ENCODE results near the gene SIL1.
"Not testable (repeated sequence)": the region's sequence is repeated elsewhere in the genome, so short reads cannot be mapped to it uniquely, and the experiment has no call there.

Gene SIL1

DNA sequence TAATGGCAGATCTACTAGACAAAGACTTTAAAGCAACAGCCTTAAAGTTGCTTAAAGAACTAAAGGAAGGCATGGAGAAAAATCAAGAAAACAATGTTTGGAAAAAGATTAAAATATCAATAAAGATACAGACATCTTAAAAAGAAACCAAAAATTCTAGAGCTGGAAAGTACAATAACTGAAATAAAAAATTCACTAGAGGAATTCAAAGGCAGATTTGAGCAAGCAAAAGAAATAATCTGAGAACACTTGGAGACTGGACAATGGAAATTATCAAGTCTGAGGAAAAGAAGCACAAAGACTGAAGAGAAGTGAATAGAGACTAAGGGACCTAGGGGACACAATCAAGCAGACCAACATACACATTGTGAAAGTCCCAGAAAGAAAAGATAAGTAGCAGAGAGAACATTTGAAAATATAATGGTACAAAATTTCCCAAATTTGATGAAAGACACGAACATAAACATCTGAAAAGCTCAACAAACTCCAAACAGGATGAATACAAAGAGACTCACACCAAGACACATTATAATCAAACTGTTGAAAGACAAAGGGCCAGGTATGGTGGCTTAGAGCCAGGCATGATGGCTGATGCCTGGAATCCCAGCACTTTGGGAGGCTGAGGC lies 26.3 kb downstream of the SIL1 start:
- DNase-seq: no peak

DNA sequence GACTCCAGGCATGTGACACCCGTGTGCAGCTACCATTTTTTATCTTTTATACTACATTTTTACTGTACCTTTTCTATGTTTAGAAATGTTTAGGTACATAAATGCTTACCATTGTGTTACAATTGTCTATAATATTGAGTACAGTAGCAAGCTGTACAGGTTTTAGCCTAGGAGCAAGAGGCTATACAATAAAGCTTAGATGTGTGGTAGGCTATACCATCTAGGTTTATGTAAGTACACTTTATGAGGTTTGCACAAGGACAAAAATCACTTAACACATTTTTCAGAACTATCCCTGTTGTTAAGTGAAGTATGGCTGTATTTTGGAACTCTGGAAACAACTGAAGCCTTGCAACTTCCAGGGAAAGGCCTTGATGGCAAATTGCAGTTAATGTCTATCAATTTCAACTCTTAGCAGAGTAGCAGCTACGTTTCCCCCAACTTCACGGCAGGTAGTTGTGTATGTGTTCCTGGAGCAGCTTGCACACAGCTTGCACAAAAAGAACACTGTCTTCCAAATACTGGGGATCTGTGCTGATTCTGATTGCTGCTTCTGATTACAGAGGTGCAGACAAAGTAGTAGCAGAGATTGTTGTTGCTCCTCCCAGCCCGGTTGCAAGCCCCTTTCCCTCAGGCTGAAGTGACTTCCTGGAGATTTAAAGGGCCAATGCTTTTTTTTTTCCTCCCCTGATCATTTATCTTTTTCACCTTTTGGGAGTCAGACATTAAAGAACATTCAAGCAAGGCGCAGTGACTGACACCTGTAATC lies 30.0 kb downstream of the SIL1 start:
- no peak for DNase-seq

DNA sequence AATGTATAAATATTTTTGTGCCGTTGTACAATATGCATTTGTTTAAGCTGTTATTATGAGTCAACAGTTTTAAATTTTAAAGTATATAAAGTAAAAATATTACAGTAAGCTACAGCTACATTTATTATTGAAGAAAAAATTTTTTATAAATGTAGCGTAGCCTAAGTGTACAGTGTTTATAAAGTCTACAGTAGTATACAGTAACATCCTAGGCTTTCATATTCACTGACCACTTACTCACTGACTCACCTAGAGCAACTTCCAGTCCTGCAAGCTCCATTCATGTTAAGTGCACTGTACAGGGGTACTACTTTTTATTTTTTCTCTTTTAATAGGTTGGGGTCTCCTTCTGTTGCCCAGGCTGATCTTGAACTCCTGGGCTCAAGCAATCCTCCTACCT lies 30.6 kb downstream of the SIL1 start:
- no peak for DNase-seq

DNA sequence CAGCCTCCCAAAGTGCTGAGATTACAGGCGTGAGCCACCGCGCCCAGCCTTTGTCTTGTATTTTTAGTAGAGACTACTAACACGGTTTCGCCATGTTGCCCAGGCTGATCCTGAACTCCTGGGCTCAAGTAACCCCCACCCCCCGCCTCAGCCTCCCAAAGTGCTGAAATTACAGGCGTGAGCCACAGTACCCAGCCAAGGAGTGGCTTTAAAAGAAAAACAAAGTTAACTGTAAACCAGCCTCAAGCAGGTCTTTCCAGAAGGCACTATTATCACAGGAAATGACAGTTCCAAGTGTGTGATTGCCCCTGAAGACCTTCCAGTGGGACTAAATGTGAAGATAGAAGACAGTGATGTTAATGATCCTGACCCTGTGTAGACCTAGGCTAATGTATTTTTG lies 31.1 kb downstream of the SIL1 start:
- no peak for DNase-seq

DNA sequence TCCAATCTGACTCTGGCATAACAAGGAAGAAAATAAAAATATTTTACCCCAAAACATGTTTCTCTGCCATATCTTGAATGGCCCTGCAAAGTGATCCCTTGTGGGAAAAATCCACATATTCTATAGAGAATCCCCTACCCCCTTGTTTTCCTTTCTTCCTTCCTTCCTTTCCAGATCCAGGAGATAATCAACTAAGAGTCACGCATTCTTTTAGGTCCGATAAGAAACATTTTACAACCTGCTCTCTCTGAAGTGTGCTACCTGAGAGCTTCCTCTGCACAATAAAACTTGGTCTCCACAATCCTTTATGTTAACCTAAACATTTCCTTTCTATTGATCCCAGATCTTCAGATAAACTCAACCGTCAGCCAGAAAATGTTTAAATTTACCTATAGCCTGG lies 33.3 kb downstream of the SIL1 start:
- DNase-seq: not testable (repeated sequence)

DNA sequence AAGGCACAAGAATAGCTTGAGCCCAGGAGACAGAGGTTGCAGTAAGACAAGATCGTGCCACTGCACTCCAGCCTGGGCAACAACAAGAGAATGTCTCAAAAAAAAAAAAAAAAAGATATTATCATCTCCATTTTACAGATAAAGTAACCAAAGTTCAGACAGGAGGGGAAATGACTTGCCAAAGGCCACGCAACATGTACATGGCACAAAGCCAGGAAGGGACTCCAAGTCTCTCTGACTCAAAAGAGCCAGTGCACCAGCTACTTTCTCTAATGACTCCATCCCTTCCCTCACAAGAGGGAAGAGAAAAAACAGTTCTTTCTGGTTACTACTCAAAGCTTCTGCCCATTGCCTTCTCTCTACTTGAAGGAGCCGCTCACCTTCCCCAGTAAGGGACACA lies 34.1 kb downstream of the SIL1 start:
- DNase-seq: no peak

DNA sequence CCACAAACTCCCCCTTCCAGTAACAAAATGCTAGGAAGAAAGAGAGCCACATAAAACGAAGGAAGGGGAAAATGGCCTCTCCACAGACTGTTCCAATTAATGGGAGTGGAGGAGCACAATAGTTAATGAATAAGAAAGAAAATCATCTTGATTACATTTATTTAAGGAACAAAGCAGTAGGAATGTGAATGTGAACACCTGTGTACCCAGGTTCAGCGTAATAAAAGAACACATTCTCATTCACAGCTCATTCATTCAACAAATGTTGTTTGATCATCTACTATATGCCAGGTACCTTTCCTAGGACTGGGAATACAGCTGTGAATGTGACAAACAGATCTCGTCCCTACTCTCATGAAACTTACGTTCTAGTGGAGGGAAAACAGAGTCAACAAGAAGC lies 35.7 kb downstream of the SIL1 start:
- DNase-seq: no peak

DNA sequence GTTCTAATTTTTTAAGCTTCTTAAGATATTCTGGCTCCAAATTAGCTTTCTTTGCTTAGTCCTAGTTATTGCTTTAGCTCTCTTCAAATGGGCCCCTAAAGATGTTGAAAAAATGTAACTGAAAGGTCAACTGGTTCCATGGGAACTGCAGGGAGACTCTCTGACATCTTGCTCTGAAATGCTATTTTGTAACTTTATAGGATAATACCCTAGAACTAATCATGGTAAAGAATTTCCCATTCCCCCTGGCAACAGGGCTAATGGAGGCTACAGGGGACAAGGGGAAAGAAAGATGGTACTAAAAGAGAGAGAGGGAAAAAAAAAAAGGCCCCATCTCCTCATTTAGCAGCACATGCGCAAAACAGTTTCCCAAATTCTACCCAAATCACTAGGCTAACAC lies 39.4 kb downstream of the SIL1 start:
- DNase-seq: no peak

DNA sequence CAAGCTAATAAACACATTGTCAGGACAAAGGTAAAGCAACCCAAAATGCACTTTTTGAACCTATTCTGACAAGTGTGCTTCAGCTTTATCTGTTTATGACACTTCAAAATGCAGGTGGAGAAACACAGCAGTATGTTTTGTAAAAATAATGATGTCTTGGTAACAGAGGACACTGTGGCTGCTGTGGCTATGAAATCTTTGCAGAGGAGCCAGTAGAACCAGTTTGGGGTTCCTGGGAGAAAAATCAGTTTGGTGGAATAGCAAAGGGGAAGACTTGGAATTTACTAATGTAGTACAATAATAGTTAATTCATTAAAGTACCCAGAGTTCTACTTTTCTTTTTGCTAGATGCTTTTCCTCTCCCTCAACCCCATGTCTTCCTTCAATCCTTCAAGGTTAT lies 40.6 kb downstream of the SIL1 start:
- DNase-seq: no peak

DNA sequence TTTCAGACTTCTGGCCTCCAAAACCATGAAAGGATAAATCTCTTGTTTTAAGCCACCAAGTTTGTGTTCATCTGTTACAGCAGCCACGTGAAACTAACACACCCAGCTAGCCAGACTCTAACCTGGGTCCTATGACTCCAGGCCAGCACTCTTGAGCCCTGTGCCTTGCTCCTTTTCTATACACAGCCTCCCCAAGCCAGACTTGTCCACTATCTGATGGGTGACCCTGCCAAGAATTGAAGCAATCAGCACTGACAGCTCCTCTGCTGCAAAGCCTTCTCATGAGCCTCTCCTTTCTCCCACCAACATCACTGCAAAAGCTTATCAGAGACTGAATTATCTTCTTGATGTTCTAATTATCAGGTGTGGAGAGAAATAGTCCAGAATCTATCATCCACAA lies 41.4 kb downstream of the SIL1 start:
- DNase-seq: no peak

DNA sequence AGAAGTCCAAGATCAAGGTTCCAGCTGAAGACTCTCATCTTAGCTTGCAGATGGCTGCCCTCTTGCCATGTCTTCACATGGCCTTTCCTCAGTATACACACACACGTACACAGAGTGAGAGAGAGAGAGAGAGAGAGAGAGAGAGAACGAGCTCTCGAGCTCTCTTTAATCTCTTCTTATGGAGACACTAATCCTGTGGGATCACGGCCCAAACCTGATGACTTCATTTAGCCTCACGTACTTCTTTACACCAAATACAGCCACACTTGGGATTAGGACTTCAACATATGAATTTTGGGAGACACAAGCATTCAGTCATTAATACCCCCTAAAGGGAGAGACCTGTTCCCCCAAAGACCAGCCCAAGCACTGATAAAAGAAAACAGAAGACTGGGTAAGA lies 42.8 kb downstream of the SIL1 start:
- DNase-seq: no peak

DNA sequence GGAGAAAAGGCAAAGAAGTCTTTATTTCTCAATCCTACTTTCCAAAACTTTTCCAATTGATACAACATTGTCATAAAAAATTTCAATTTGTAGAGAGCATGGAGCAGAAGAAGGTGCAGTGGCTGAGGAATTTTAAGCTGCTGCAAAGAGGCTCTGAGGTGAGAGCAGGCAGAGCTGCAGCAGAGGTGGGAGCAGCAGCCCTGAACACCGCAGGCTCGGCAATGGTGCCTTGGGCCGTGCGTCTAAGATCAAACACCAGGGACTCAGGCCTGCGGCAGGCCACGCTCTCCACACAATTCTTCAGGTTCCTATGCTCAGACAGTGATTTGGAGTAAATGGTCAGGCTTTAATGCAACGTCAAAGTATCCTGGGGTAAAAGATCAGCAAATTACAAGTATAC lies 46.3 kb downstream of the SIL1 start:
- DNase-seq: no peak

DNA sequence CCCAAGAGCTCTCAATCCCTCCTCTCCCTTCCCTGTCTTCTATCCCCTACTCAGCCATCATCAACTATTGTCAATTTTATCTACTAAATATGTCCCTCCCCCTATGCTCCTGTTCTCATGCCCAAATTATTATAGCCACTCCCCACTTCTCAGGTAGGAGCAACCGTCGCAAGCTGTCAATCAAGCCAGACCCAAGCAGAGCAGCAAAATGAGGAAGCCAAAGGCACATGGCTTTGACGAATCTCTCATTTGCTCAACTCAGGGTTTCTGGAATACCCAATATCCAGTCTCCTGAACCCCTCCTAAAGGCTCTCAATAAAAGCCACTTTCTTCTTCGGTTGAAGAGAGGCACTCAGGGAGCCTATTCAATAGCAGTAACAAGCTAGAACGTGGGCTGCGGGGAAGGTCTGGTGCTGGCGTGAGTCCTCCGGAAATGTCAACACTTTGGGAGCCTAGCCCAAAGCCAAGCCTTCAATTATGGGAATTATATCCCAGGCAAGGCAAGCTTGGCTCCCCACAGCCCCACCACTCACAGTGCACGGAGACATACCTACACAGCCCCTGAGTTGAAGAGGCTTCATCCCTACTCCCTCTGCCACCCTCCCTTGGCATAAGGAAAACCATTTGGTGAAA lies 47.7 kb downstream of the SIL1 start:
- DNase-seq: no peak

DNA sequence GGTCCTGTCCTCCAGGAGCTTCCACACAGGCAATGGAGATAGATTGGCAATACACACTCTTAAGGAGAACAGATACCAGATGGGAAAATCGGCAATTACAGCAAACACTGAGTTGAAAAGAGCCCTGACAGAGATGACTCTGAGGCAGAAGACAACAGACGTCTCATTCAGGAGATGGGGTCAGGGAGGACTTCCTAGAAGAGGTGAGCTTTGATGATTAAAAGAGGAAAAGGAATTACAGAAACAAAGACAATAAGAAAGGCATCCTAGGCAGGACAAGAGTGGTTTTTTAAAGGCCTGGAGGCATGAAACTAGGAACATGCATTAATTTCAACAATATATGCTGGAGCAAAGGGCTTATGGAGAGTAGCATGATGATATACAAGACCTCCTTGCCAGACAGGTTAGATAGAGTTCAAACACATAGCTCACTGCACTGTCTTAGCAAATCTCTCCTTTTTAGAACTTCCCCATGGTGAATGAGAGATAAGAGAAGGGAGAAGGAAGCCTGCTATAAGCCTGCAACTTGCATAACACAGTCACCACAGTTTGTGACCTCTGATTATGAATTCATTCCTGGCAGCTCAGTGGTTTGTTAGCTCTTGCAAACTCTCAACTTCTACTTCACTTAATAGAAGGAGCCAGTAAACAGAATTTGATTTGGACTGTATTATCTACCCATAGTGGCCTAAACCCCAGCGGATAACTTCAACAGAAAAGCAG lies 48.5 kb downstream of the SIL1 start:
- DNase-seq: no peak

DNA sequence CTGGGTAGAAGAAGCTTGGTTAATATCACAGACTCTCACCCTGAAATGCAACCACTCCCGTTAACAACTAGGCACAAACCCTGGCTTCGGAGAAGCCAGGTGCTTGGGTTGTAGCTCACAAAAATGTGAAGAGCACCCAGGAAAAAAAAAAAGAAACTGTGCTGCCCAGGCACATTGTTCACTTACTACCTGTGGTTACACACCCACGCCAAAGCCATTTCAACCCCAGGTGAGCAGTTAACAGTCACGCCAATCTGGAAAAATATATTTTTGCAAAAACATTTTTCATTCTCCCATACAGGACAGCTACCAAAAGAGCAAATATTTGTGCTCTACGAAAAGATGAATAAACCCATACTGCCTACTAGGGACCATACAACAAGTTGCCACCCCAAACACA lies 49.2 kb downstream of the SIL1 start:
- DNase-seq: no peak

DNA sequence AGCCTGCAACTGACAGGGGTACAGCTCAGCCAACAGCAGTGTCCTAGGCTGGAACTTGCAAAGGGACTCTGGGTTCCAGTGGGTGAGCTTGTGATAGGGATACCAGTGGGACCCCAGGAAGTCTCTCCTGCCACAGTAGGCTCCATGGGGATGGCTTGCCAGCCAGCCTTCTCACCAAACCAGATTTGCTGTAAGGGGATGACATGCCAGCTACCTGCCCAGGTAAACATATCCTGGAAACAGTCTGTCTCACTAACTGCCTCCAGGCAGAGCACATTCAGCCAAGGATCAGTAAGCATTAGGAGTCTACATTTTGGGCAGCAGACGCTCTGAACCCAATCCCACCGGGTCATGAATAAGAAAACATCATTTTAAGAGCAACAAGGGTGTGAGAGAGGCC lies 49.9 kb downstream of the SIL1 start:
- DNase-seq: no peak

DNA sequence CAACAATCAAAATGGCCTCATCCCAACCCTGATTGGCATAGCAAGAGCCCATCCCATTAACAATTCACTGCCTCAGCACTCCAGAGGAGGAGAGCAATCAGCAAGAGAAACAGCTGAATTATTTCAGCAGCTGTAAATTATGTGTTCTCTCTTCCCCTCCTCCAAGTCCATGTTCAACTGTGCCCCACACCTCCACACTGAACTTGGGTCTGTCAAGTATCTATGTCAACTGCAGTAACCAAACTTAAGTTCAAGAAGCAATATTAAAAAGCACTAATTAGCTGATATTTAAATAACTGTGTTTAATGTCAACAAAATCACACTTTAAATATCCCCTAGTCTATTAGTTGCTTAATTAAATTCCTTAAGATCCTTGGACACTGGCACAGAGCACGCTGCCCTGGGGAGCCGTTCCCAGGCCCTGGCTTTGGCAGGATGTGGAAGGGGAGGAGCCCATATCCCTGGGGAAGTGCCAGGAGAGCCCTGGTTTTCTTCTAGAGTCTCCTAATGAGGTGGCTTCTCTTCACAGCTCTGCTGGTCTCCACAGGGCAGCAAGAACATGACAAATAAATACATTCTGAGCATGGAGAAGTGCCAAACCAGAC lies 50.6 kb downstream of the SIL1 start:
- no peak for DNase-seq

DNA sequence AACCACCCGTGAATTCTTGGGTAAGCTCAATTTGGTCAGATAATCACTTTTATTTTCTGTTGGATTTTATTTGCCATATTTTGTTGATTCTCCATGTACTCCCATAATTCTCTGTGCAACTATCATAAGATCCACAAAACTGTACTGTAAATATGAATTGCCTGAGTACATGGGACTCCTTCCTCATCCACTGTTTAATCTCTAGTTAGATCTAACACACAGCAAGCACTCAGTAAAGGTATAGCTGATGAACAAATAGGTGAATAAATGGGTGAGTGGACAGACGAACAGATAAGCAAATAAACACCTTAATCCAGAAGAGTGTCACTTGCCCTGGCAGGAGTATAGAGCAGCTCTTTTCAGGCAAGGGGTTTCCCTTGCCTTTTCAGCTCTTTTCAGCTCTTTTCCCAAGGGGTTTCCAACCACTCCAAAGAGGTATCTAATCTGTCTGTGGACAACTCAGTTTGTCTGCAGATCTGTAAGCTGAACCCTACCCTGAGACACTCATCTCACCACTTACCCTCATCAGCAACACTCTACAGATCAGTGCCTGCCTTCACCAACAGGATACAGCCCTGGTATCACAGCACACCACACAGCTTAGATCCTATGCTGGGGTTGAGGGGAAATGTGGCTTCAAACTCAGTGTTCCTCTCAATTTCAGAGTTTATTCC lies 51.2 kb downstream of the SIL1 start:
- DNase-seq: no peak

DNA sequence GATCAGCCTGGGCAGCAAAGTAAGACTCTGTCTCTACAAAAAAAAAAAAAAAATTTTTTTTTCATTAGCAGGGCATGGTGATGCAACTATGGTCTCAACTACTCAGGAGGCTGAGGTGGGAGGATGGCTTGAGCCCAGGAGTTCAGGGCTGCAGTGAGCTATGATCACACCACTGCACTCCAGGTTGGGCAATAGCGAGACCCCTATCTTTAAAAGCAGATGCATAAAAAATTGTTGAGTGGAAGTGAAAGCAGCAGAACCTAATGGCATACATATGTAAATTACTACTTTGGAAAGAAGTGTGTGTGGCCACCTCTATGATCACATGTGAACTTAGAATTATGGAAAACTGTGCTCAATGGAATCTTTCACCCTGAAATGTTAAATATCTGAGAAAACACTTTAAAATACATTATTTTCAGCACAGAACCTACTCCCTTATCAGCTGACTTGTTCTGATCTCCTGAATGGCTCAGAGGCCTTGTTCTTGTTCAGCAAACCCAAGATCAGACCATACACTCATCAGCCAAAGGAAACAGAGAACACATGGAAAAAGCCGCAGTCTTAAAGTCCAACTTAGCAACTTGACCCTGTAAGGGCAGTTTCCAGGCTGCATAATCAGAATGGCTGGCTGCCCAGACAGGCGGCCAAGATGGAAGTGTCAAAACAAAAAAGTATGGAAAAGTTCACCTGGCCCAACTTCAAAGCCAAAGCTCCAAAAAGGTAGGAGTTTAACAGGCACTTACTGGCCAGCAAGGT lies 56.5 kb downstream of the SIL1 start:
- no peak for DNase-seq

DNA sequence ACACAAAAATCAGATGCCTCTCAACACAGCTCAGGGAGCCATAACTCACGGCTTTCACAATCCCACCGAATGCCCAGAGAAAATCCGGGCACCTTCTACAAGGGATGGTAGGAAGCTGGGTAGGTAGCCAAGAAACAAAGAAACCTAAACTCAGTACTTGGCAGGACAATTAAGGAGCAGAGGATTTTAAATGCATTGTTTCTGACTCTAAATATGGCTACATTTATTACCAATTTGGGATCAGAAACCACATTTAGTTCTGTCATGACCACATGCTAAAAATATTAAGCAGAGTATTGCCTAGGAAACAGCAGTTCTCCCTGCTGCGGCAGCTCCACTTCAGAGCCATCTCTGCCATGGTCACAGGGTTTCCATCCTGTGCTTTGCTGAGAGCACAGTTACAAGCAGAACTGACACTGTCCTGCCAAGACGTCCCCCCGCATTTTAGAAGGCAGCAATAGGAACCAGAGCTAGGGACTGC lies 57.5 kb downstream of the SIL1 start:
- no peak for DNase-seq

DNA sequence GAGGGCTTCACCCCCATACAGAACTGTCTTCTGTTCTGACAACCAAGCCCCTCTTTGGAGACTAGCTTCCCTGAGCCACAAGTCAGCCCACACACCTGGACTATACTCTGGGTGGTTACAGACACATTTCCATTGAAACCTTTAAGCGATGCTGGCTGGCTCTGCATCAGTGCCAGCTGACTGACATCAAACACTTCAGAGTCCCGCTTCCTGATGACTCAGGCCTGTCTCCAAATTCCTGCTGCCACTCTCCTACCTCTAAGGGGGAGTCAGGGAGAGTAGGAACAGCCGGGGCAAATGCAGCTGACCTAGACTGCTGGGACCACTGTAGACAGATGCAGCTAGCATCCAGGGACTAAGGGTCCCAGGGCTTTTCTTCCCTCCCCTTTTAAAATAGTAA lies 59.4 kb downstream of the SIL1 start:
- no peak for DNase-seq

DNA sequence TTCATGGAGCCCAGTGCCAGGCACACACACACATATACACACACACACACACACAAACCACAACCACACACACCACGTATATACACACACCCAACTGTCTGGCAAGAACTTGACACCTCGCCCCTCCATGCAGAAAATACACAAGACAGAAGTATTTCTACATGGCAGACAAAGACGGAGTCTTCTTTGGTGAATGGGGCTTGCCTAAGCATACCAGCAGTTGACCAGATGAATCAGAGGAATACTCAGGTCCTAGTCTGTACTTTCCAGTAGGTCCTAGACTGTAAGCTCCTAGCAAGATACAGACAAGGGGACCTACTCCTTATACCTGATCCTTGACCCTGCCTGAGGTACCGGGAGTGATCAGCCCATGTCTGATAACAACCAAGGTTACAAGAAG lies 60.1 kb downstream of the SIL1 start:
- DNase-seq: no peak
